Suppressor macrophage treated with lipopolysaccharide for 4 hours (primary cell): ENCODE results near the gene CENPP.
A peak's percentile ranks its signal among the peaks of the same experiment; 100 is the strongest.

Experiments used
- DNase-seq: peaks from one replicate; pipeline ENCODE4 v3.0.0-alpha.2; 2020

Gene CENPP

GRCh38 chr9:92513349-92513748, 187.6 kb downstream of the CENPP start:
- DNase-seq, result no peak

GRCh38 chr9:92514635-92515034, 188.9 kb downstream of the CENPP start:
- no peak for DNase-seq

- no peak for DNase-seq
Measured at GRCh38 chr9:92516521-92516920, 190.8 kb downstream of the CENPP start.

- DNase-seq, result no peak
Measured at GRCh38 chr9:92517046-92517445, 191.3 kb downstream of the CENPP start.

GRCh38 chr9:92518199-92518598, 192.4 kb downstream of the CENPP start:
- DNase-seq, result no peak

- DNase-seq, result no peak
Measured at GRCh38 chr9:92520837-92521236, 195.1 kb downstream of the CENPP start.

GRCh38 chr9:92522983-92523970, 197.5 kb downstream of the CENPP start:
- no peak for DNase-seq

GRCh38 chr9:92524881-92525280, 199.1 kb downstream of the CENPP start:
- DNase-seq, result no peak

- no peak for DNase-seq
Measured at GRCh38 chr9:92525306-92525705, 199.6 kb downstream of the CENPP start.

GRCh38 chr9:92527291-92527828, 201.6 kb downstream of the CENPP start:
- no peak for DNase-seq

GRCh38 chr9:92527832-92528521, 202.2 kb downstream of the CENPP start:
- DNase-seq, result no peak

GRCh38 chr9:92528522-92528849, 202.7 kb downstream of the CENPP start:
- no peak for DNase-seq

- no peak for DNase-seq
Measured at GRCh38 chr9:92529124-92529523, 203.4 kb downstream of the CENPP start.

GRCh38 chr9:92530893-92531292, 205.1 kb downstream of the CENPP start:
- no peak for DNase-seq

- DNase-seq, result peak; percentile 12
Measured at GRCh38 chr9:92534204-92534603, 208.5 kb downstream of the CENPP start.

- DNase-seq, result peak; percentile 29
Measured at GRCh38 chr9:92534674-92535073, 208.9 kb downstream of the CENPP start.

- DNase-seq, result no peak
Measured at GRCh38 chr9:92535940-92536850, 210.4 kb downstream of the CENPP start, which contains the start of gene ECM2. Gene ECM2, minus strand, starts transcription at chr9:92535990. Its CDS starts 13,124 bp downstream, at chr9:92522866.

GRCh38 chr9:92538541-92538940, 212.8 kb downstream of the CENPP start:
- DNase-seq, result no peak

GRCh38 chr9:92543972-92544371, 218.2 kb downstream of the CENPP start:
- DNase-seq, result no peak

- DNase-seq, result no peak
Measured at GRCh38 chr9:92545002-92545510, 219.3 kb downstream of the CENPP start.

GRCh38 chr9:92547356-92547755, 221.6 kb downstream of the CENPP start:
- no peak for DNase-seq

- DNase-seq, result no peak
Measured at GRCh38 chr9:92550765-92551164, 225.0 kb downstream of the CENPP start.
